Stimulated activated CD8-positive, alpha-beta memory T cell treated with anti-CD3 and anti-CD28 coated beads, Interleukin-15, amount 100 ng/mL, for 1 hour (primary cell): ENCODE results near the gene VKORC1L1.
"Not testable (repeated sequence)": the region's sequence is repeated elsewhere in the genome, so short reads cannot be mapped to it uniquely, and the experiment has no call there.

ENCODE experiments used
- DNase-seq: peaks from one replicate; pipeline ENCODE4 v3.0.0-alpha.2; 2020; ENCODE audit warnings: low read depth

Gene VKORC1L1

GRCh38 chr7:65978891-65979582 is 106.2 kb downstream of the VKORC1L1 start:
- no peak for DNase-seq

GRCh38 chr7:65979583-65980477 is 107.0 kb downstream of the VKORC1L1 start:
- no peak for DNase-seq

GRCh38 chr7:65980478-65981250 is 107.8 kb downstream of the VKORC1L1 start:
- DNase-seq = peak; percentile 11

- peak; percentile 76 for DNase-seq
Measured at GRCh38 chr7:65981965-65982792, 109.3 kb downstream of the VKORC1L1 start, which contains the start of gene GUSB. GUSB (minus strand) TSS chr7:65982213; CDS start chr7:65982183, 30 bp downstream.

- DNase-seq = no peak
Measured at GRCh38 chr7:65983965-65984658, 111.2 kb downstream of the VKORC1L1 start.

GRCh38 chr7:65988084-65988483 is 115.2 kb downstream of the VKORC1L1 start:
- no peak for DNase-seq

GRCh38 chr7:65988503-65988902 is 115.6 kb downstream of the VKORC1L1 start:
- not testable (repeated sequence) for DNase-seq

- no peak for DNase-seq
Measured at GRCh38 chr7:65989694-65990080, 116.8 kb downstream of the VKORC1L1 start.

- not testable (repeated sequence) for DNase-seq
Measured at GRCh38 chr7:65991829-65992228, 119.0 kb downstream of the VKORC1L1 start.

- DNase-seq = no peak
Measured at GRCh38 chr7:65992526-65992925, 119.7 kb downstream of the VKORC1L1 start.

- not testable (repeated sequence) for DNase-seq
Measured at GRCh38 chr7:65994984-65995383, 122.1 kb downstream of the VKORC1L1 start.

GRCh38 chr7:66000823-66001417 is 128.0 kb downstream of the VKORC1L1 start:
- DNase-seq = not testable (repeated sequence)

- DNase-seq = not testable (repeated sequence)
Measured at GRCh38 chr7:66005115-66005671, 132.3 kb downstream of the VKORC1L1 start.

GRCh38 chr7:66007232-66007631 is 134.4 kb downstream of the VKORC1L1 start:
- DNase-seq = no peak
